Stimulated activated CD4-positive, alpha-beta T cell treated with anti-CD3 and anti-CD28 coated beads, Interleukin-2, amount 100 ng/mL, for 48 hours (primary cell): Measurements from ENCODE around the gene B4GALT5.
"Not testable (repeated sequence)": the region's sequence is repeated elsewhere in the genome, so short reads cannot be mapped to it uniquely, and the experiment has no call there.

Experiments used
- DNase-seq, 2 donors: peaks; one replicate each; pipeline ENCODE4 v3.0.0-alpha.2; 2020

The B4GALT5 gene

GRCh38 chr20:49677777-49678758 lies 35.6 kb downstream of the B4GALT5 start:
- DNase-seq, result no peak

- no peak for DNase-seq
Measured at GRCh38 chr20:49676581-49677291, 36.9 kb downstream of the B4GALT5 start.

GRCh38 chr20:49675368-49676151 lies 38.1 kb downstream of the B4GALT5 start:
- DNase-seq, result no peak

- no peak for DNase-seq
Measured at GRCh38 chr20:49674383-49675352, 39.0 kb downstream of the B4GALT5 start.

GRCh38 chr20:49672096-49672664 lies 41.5 kb downstream of the B4GALT5 start:
- DNase-seq, result no peak

- no peak for DNase-seq
Measured at GRCh38 chr20:49671433-49671832, 42.2 kb downstream of the B4GALT5 start.

GRCh38 chr20:49669601-49670189 lies 44.0 kb downstream of the B4GALT5 start:
- no peak for DNase-seq

GRCh38 chr20:49668878-49669195 lies 44.8 kb downstream of the B4GALT5 start:
- DNase-seq, result not testable (repeated sequence)

GRCh38 chr20:49668181-49668877 lies 45.3 kb downstream of the B4GALT5 start:
- peak; percentile 29 to 42 for DNase-seq

GRCh38 chr20:49666911-49667310 lies 46.8 kb downstream of the B4GALT5 start:
- DNase-seq, result no peak

GRCh38 chr20:49665796-49666195 lies 47.9 kb downstream of the B4GALT5 start:
- DNase-seq, result no peak

- no peak for DNase-seq
Measured at GRCh38 chr20:49664612-49665313, 48.9 kb downstream of the B4GALT5 start.

- DNase-seq, result no peak
Measured at GRCh38 chr20:49663112-49663511, 50.6 kb downstream of the B4GALT5 start.

GRCh38 chr20:49661560-49662329 lies 51.9 kb downstream of the B4GALT5 start:
- DNase-seq, result no peak

GRCh38 chr20:49660912-49661311 lies 52.8 kb downstream of the B4GALT5 start:
- DNase-seq, result no peak

- no peak for DNase-seq
Measured at GRCh38 chr20:49659056-49659455, 54.6 kb downstream of the B4GALT5 start.

- DNase-seq, result no peak
Measured at GRCh38 chr20:49658508-49658907, 55.2 kb downstream of the B4GALT5 start.

- DNase-seq, result no peak
Measured at GRCh38 chr20:49657118-49657901, 56.4 kb downstream of the B4GALT5 start.
